ENCODE data around the gene FAM234B. TPM values are rescaled to one million over a fixed set of nuclear protein-coding genes. Genes with fewer than 3 reads are reported as not detected.

FAM234B gene
- total RNA-seq, 1 donor from 2014 or later: 16.3 TPM

DNA sequence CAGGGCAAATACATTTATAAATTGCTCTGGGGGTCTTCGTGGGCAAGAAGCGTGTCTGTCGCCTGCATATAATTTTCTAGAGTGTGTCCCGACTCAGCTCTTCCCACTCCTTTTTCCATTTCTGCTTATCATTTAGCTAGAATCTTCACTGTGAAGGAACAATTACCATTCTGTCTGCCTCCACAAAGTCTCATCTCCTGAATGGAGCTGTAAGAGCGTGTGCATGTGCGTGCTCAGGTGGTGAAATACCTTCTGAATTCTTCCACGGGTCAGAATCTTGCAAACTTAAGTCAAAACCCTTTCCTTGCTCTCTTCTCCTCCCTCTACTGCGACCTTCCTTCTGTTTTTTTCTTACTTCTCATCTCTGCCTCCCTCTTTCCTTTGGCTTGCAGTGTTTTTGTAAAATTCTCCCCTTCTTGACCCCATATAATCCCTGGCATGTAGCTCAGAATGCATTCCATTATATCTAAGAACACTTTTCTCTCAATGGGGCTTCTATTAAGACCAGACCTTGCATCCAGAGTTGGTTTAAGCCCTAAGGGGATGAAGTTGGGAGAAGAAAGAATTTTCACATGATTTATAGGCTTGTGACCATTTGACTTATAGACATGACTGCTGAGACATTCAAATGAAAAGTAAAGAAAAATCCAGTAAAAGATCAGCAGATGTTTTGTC lies 84.2 kb downstream of the FAM234B start:
- no peak overlapping the region for H3K4me3 Mint-ChIP-seq
- H3K27me3 Mint-ChIP-seq (ENCODE audit: low read depth): peaks cover 24% of the 10 kb centered on the region
- DNase-seq (ENCODE audit: low read depth, low spot score): no peak
- no peaks in the 10 kb centered on the region for H3K36me3 Mint-ChIP-seq (ENCODE audit: low read depth)
- H3K27ac Mint-ChIP-seq (ENCODE audit: unreplicated experiment): no peak overlapping the region
- peaks cover 35% of the 10 kb centered on the region for H3K4me1 Mint-ChIP-seq
- TF ChIP-seq, protein P1, sequence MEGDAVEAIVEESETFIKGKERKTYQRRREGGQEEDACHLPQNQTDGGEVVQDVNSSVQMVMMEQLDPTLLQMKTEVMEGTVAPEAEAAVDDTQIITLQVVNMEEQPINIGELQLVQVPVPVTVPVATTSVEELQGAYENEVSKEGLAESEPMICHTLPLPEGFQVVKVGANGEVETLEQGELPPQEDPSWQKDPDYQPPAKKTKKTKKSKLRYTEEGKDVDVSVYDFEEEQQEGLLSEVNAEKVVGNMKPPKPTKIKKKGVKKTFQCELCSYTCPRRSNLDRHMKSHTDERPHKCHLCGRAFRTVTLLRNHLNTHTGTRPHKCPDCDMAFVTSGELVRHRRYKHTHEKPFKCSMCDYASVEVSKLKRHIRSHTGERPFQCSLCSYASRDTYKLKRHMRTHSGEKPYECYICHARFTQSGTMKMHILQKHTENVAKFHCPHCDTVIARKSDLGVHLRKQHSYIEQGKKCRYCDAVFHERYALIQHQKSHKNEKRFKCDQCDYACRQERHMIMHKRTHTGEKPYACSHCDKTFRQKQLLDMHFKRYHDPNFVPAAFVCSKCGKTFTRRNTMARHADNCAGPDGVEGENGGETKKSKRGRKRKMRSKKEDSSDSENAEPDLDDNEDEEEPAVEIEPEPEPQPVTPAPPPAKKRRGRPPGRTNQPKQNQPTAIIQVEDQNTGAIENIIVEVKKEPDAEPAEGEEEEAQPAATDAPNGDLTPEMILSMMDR (conservative IDR thresholded peaks at IDR 0.05): no peak
- no peaks in the 10 kb centered on the region for H3K9me3 Mint-ChIP-seq

DNA sequence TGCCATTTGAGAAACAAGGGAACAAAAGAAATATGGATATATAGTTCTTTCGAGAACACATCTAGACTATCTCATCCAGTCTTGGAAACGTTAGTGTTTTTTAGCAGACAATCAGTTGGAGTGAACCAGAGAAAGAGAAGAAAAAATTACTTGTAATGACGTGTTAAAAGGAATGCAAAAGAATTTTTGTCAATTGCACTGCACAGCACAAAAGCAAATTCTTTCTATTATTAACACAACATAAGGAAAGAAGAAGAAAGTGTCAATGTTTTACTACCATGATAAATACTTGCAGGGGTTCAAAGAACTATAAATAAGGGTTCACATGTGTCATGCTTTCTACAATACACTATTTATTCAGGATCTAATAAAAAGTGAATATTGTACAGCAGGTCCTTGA lies 86.8 kb downstream of the FAM234B start:
- Mint-ChIP-seq H3K4me3 (no peak overlapping the region), H3K36me3 (ENCODE audit: low read depth) (no peaks in the 10 kb centered on the region), H3K4me1 (peaks cover 33% of the 10 kb centered on the region), H3K27ac (ENCODE audit: unreplicated experiment) (no peak overlapping the region), H3K27me3 (ENCODE audit: low read depth) (peaks cover 21% of the 10 kb centered on the region), H3K9me3 (no peaks in the 10 kb centered on the region)
- TF ChIP-seq, protein P1 (conservative IDR thresholded peaks at IDR 0.05): no peak
- no peak for DNase-seq (ENCODE audit: low read depth, low spot score)

Other genes with a start within 250 kb of the FAM234B start
- 69.3 and 70.9 TPM in 2 replicates for gene DDX47, start 231.0 kb upstream of the FAM234B start, total RNA-seq
- gene GPRC5A, start 152.8 kb upstream of the FAM234B start, total RNA-seq: 0.11 TPM in 1 of 2 replicates, not detected in the other
- not detected in 2 replicates for gene GPRC5D, start 92.2 kb upstream of the FAM234B start, total RNA-seq
- 23.6 and 27.7 TPM in 2 replicates for gene HEBP1, start 44.1 kb upstream of the FAM234B start, total RNA-seq
- not detected in 2 replicates for gene GSG1, start 59.3 kb downstream of the FAM234B start, total RNA-seq
- 0.30 and 0.68 TPM in 2 replicates for gene EMP1, start 152.3 kb downstream of the FAM234B start, total RNA-seq